ENCODE data around the gene ATAD1. TPM values are rescaled to one million over a fixed set of nuclear protein-coding genes. Genes with fewer than 3 reads are reported as not detected.

The ATAD1 gene
- total and polyA plus RNA-seq, 2 of the 8 experiments (the other 6 are each of a cell fraction or from before 2014, with no cell fraction given): 8.9 to 35.3 TPM

DNA sequence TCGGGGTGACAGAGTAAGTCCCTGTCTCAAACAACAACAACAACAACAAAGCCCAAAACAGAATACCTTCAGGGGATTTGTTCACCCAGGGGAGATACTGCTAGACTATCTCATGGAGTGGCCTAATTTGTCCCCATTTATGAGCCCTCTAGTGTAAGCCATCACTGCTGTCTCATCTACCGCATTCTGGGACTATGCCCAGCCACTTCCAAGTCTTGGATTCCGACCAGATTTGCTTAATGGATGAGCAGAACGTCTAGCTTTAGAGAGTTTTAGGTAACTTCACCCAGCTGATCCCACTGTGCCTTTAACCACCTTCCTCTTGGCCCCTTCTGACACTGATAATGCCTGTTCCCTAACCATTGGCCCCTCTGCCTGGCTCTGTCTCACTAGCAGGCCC lies 111.3 kb downstream of the ATAD1 start (continued):
- TF ChIP-seq, protein P1, sequence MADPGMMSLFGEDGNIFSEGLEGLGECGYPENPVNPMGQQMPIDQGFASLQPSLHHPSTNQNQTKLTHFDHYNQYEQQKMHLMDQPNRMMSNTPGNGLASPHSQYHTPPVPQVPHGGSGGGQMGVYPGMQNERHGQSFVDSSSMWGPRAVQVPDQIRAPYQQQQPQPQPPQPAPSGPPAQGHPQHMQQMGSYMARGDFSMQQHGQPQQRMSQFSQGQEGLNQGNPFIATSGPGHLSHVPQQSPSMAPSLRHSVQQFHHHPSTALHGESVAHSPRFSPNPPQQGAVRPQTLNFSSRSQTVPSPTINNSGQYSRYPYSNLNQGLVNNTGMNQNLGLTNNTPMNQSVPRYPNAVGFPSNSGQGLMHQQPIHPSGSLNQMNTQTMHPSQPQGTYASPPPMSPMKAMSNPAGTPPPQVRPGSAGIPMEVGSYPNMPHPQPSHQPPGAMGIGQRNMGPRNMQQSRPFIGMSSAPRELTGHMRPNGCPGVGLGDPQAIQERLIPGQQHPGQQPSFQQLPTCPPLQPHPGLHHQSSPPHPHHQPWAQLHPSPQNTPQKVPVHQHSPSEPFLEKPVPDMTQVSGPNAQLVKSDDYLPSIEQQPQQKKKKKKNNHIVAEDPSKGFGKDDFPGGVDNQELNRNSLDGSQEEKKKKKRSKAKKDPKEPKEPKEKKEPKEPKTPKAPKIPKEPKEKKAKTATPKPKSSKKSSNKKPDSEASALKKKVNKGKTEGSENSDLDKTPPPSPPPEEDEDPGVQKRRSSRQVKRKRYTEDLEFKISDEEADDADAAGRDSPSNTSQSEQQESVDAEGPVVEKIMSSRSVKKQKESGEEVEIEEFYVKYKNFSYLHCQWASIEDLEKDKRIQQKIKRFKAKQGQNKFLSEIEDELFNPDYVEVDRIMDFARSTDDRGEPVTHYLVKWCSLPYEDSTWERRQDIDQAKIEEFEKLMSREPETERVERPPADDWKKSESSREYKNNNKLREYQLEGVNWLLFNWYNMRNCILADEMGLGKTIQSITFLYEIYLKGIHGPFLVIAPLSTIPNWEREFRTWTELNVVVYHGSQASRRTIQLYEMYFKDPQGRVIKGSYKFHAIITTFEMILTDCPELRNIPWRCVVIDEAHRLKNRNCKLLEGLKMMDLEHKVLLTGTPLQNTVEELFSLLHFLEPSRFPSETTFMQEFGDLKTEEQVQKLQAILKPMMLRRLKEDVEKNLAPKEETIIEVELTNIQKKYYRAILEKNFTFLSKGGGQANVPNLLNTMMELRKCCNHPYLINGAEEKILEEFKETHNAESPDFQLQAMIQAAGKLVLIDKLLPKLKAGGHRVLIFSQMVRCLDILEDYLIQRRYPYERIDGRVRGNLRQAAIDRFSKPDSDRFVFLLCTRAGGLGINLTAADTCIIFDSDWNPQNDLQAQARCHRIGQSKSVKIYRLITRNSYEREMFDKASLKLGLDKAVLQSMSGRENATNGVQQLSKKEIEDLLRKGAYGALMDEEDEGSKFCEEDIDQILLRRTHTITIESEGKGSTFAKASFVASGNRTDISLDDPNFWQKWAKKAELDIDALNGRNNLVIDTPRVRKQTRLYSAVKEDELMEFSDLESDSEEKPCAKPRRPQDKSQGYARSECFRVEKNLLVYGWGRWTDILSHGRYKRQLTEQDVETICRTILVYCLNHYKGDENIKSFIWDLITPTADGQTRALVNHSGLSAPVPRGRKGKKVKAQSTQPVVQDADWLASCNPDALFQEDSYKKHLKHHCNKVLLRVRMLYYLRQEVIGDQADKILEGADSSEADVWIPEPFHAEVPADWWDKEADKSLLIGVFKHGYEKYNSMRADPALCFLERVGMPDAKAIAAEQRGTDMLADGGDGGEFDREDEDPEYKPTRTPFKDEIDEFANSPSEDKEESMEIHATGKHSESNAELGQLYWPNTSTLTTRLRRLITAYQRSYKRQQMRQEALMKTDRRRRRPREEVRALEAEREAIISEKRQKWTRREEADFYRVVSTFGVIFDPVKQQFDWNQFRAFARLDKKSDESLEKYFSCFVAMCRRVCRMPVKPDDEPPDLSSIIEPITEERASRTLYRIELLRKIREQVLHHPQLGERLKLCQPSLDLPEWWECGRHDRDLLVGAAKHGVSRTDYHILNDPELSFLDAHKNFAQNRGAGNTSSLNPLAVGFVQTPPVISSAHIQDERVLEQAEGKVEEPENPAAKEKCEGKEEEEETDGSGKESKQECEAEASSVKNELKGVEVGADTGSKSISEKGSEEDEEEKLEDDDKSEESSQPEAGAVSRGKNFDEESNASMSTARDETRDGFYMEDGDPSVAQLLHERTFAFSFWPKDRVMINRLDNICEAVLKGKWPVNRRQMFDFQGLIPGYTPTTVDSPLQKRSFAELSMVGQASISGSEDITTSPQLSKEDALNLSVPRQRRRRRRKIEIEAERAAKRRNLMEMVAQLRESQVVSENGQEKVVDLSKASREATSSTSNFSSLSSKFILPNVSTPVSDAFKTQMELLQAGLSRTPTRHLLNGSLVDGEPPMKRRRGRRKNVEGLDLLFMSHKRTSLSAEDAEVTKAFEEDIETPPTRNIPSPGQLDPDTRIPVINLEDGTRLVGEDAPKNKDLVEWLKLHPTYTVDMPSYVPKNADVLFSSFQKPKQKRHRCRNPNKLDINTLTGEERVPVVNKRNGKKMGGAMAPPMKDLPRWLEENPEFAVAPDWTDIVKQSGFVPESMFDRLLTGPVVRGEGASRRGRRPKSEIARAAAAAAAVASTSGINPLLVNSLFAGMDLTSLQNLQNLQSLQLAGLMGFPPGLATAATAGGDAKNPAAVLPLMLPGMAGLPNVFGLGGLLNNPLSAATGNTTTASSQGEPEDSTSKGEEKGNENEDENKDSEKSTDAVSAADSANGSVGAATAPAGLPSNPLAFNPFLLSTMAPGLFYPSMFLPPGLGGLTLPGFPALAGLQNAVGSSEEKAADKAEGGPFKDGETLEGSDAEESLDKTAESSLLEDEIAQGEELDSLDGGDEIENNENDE (IDR thresholded peaks at IDR 0.05; ENCODE audit: insufficient replicate concordance, low read length): no peak
- no peak for TF ChIP-seq TAF1 (IDR thresholded peaks at IDR 0.05; ENCODE audit: low read depth, low read length)
- no peak for TF ChIP-seq HDAC2 (IDR thresholded peaks at IDR 0.05; ENCODE audit: borderline replicate concordance in 1 of 2, low read depth in 2 of 2, low read length in 2 of 2)
- no peak for TF ChIP-seq RNF2 (IDR thresholded peaks at IDR 0.05; ENCODE audit: borderline replicate concordance, low read depth, low read length, missing control alignments, poor library complexity, severe bottlenecking)
- no peak for TF ChIP-seq CTCF (IDR thresholded peaks at IDR 0.05; ENCODE audit: control extremely low read depth in 1 of 3, insufficient read depth in 1 of 3, low read depth in 1 of 3, low read length in 3 of 3)
- TF ChIP-seq SUZ12 (IDR thresholded peaks at IDR 0.05; ENCODE audit: low read length): no peak
- TF ChIP-seq KDM4A (IDR thresholded peaks at IDR 0.05; ENCODE audit: low read depth, low read length, severe bottlenecking): no peak

Measured in H1 (cell line).